Measurements from ENCODE around the gene PHLDB2.
A peak's percentile ranks its signal among the peaks of the same experiment; 100 is the strongest.

Gene PHLDB2

GRCh38 chr3:111965484-111965883 lies 106.4 kb downstream of the PHLDB2 start:
- no peak for DNase-seq (ENCODE audit: low spot score)

GRCh38 chr3:111967068-111967467 lies 108.0 kb downstream of the PHLDB2 start:
- DNase-seq (ENCODE audit: low spot score): no peak

DNA sequence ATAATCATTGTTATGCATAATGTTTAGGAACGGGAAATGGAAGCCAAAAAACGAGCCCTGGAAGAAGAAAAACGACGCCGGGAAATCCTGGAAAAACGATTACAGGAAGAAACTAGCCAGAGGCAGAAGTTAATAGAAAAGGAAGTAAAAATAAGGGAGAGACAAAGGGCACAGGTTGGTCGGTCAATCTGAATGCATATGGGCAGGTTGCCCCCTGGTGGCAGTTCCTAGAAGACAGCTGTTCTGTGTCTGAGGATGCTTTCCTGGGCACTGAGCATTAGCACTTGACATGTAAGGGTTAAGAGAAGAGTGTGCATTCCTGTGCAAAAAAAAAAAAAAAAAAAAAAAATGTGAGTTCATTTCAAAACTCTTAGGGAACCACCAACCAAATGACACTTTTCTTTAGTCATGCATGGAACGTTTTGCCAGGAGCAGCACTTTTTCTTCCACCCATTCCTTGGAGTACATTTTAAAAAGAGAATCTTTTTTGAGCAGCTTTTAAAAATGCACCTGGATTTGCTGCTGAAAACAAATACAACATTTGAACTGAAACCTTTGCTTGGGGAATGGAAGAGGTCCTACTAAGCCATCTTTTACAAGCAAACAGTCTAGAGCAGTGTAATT lies 108.7 kb downstream of the PHLDB2 start:
- peak; percentile 84 for DNase-seq (ENCODE audit: low spot score)

- DNase-seq (ENCODE audit: low spot score): no peak
Measured at GRCh38 chr3:111968319-111969054, 109.4 kb downstream of the PHLDB2 start.

- DNase-seq (ENCODE audit: low spot score): no peak
Measured at GRCh38 chr3:111970376-111970775, 111.3 kb downstream of the PHLDB2 start.

DNA sequence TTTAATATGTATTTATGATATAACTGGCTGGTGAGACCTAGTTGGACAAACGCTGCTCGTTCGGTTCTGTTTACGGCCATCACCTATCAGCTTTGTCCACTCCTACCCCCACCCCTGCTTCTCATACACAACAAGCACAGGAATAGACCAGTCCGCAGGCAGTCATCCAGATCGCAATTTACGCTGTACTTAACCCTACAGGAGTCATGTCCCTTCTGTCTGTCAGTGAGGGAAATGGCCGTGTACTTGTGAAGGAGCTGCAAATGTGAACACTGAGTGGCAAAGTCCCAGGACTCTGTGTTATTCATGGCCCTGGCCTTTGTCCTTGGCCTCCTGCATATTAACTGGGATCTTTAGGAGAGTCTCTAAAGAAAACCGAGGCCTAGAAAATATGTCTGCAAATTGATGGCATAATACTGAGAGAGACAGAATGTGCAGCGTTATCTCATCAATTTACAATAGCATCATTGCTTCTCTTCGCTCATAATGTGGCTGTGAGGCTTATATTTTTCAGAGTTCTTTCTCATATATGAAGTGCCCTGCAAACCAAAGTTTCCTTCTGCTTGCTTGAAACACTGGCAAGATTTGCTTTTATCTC lies 112.6 kb downstream of the PHLDB2 start:
- DNase-seq (ENCODE audit: low spot score): no peak

DNA sequence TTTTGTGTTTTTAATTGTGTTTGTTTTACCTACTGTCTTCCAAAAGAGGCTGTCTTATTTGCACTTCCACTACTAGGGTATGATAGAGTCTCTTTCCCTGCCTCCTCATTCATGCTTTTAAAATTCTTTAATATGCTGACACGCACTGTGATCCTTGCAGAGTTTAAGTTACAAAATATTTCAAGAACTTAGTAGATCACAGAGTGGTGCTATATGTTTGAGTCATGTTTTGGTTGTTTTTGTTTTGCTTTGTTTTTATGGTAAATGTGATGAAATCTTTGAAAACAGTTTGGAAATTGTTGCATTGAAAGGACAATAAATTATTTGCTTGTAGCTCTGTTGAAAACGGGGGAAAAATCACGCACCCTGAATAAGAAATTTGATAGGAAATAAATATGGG lies 113.8 kb downstream of the PHLDB2 start:
- DNase-seq (ENCODE audit: low spot score): no peak

DNA sequence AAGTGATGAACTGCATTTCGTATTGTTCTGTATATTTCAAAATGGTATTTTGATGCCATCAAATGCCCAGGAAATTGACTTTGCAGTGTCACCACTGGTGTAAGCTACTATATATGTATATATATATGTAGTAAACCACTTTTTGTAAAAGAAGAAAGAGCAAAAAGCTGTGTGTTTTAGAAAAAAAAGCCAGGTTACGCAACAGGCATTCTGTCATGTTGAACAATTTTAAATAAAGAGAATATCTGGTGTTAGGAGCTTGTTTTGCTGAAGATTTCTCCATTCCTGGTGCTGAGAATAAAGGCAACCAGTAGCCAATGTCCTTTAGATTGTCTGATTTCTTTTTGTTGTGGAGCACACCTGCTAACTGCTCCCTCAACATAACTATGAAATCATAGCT lies 116.1 kb downstream of the PHLDB2 start:
- DNase-seq (ENCODE audit: low spot score): no peak

DNA sequence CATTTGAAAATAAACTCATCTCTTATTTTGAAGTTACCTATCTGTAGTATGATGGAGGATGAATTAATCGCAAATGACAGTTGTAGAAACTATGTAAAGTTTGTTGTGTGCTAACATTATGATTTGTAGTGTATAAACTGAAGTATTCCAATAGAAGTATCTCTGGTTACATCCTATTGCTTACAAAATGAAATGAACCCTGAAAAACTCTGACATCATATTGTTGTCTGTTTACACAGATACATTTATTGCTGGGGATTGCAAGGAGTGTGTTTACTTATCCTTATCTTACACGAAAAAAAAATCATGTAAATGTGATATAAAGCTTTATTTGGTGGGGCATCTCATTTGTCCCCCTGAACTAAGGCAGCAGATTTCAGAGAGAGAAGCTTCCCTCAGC lies 117.2 kb downstream of the PHLDB2 start:
- DNase-seq (ENCODE audit: low spot score): no peak

- DNase-seq (ENCODE audit: low spot score): peak; percentile 97
Measured at GRCh38 chr3:111978583-111979433, 119.7 kb downstream of the PHLDB2 start, which contains the start of gene ABHD10. TSS of gene ABHD10 (plus strand) at chr3:111979026. CDS start at chr3:111979062, 36 bp downstream.

DNA sequence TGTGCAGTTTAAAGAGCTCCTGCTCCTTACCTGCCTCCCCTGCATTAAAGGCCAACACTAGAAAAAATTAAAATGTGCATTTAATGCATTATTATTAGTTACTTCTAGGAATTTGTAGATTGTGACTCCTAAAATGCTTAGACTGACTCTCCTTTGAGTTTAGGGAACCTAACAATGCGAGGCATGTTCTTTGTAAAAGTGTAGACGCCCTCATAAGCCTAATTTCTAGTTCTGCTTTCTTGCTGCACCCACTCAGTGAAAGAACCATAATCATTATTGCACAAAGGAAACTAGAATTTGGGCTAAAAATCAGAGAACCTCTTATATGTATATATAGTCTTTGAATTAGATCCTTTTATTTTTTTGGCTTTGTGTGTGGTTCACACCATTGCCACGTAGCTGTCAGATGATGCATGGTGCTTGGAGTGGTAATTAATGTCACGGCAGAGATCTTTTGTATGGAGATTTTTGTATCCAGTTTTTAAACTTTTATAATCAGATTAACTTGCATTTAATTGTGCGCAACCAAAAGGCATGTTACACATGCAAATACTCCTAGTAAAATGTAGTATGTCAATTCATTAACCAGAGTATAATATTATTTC lies 120.5 kb downstream of the PHLDB2 start:
- DNase-seq (ENCODE audit: low spot score): no peak

- no peak for DNase-seq (ENCODE audit: low spot score)
Measured at GRCh38 chr3:111980716-111981456, 121.8 kb downstream of the PHLDB2 start.

- no peak for DNase-seq (ENCODE audit: low spot score)
Measured at GRCh38 chr3:111981457-111981763, 122.3 kb downstream of the PHLDB2 start.

DNA sequence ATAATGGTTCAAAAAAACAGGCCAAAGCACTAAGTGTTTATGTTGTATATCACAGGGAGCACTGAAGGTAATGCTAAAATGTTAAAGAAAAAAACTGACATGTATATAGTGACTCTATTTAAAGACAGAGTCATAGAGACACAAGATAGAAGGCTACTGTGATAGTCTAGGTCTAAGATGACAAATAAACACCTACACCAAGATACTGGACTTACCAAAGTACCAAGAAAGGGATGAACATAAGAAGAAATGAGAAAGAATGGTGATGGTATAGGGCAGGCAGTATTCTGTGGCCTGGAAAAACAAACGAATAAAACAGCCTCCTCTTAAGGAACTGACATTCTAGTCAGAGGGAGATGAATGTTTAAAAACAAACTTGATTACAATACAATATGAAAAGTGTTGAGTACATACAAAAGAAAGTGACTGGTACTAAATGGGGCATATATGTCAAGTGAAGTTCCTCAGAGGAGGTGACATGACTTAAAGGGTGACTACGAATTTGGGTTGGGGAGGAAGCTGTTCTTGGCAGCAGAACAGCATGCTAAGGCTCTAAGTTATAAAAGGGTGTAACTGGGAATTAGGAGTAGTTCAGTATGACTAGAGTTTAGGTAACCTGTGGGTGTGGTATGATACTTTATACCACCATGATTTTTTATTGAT lies 125.7 kb downstream of the PHLDB2 start:
- DNase-seq (ENCODE audit: low spot score): no peak

GRCh38 chr3:111986800-111987199 lies 127.7 kb downstream of the PHLDB2 start:
- no peak for DNase-seq (ENCODE audit: low spot score)

GRCh38 chr3:111989061-111989678 lies 130.1 kb downstream of the PHLDB2 start:
- DNase-seq (ENCODE audit: low spot score): peak; percentile 48

DNA sequence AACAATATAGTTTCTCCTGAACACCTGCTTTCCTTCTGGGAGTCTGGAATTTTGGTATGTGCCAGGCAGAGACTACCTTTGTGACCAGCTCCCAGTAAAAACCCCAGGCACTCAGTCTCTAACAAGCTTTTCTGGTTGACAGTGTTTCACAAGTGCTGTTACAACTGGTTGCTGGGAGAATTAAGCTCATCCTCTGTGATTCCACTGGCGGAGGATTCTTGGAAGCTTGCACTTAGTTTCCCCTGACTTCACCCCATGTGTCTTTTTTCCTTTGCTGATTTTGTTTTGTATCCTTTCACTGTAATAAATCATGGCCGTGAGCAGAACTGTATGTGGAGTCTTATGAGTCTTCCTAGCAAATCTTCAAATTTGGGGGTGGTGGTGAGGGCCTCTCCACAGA lies 134.0 kb downstream of the PHLDB2 start:
- no peak for DNase-seq (ENCODE audit: low spot score)

DNA sequence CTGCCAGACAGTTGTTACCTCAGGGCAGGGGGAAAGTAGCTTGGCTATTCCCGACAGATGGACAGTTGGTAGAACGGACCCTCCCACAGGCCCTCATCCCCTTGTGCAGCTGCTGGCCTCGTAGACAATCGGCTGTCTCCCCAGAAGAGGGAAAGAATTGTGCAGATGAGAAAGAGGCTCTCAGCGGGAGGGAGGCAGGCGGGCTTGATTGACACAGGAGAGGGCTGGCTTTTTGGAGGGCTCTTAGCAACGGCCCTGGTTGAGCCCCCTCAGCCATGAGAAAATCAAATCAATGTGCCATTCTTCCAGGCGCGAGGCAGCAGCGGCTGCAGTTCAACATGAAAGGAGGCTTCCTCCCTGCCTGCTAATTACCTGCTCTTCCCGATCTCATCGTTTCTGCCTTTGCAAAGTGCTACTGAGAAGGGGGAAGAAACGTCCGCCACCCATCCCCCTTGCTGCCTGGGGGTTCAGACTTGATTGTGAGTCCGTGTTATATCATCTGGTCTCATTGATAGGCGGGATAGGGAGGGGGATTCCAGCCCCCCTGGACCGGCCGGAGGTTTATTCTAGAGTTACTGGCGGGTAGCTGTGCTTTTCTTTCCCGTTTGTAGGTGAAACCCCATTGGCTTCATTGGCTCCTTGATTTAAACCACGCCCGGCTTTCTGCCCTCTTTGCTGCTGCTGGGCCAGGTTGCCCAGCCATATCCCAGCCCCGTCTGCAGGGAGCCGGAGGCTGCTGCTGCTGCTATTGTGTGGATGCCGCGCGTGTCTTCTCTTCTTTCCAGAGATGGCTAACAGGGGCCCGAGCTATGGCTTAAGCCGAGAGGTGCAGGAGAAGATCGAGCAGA lies 139.8 kb downstream of the PHLDB2 start, which contains the start of gene TAGLN3:
TSS of gene TAGLN3 (plus strand) at position 287 of the 848 bp plus-strand sequence. CDS start at position 788, 501 bp downstream.
- DNase-seq (ENCODE audit: low spot score): no peak

Measured in activated CD4-positive, alpha-beta T cell treated with anti-CD3 and anti-CD28 coated beads, Interleukin-2, Interleukin-4, amounts not matched to agents 100 ng/mL and 50 ng/mL, durations not matched to agents 16 hours and 8 hours (primary cell).